Measurements from ENCODE around the gene CYP39A1. TPM values are rescaled to one million over a fixed set of nuclear protein-coding genes. Genes with fewer than 3 reads are reported as not detected.

The CYP39A1 gene
- total and polyA plus RNA-seq, 2 of the 13 experiments (the other 11 are each of a cell fraction or from before 2014, with no cell fraction given), result 0.13 TPM; not detected in 1

- Histone ChIP-seq H3K79me2 (ENCODE audit: insufficient read depth, low read length) (no peaks in the 10 kb centered on the region), H3K4me1 (ENCODE audit: insufficient read depth, low read length) (no peaks in the 10 kb centered on the region), H3K4me3 (replicated peaks in 1 of 3; ENCODE audit: insufficient read depth in 1 of 3, low read depth in 2 of 3, low read length in 3 of 3) (no peak overlapping the region), H3K9ac (ENCODE audit: insufficient read depth, low read depth, low read length) (no peak overlapping the region), H3K4me2 (ENCODE audit: low read depth, low read length) (no peak overlapping the region), H3K36me3 (replicated peaks in 1 of 2; ENCODE audit: control insufficient read depth in 1 of 2, insufficient read depth in 2 of 2, low read length in 2 of 2) (no peaks in the 10 kb centered on the region), H4K20me1 (ENCODE audit: insufficient read depth, low read length) (no peaks in the 10 kb centered on the region), H3K27ac (ENCODE audit: extremely low read length, insufficient read depth, low read length) (no peak overlapping the region), H3K27me3 (ENCODE audit: control insufficient read depth in 1 of 2, insufficient read depth in 2 of 2, low read length in 2 of 2) (no peaks in the 10 kb centered on the region), H3K9me3 (ENCODE audit: low read length) (peaks cover 7% of the 10 kb centered on the region; the same call in 1 of the 2 replicates), H2AFZ (ENCODE audit: low read length) (no peak overlapping the region)
- ChIA-PET POLR2A (no interaction called here), CTCF (ENCODE audit: low intra/inter-chr PET ratio, low total read pairs) (no interaction called here)
- intact Hi-C loops (cut with micrococcal nuclease; ENCODE audit: unreplicated experiment) (no loop called here), in situ Hi-C loops (cut with HindIII; ENCODE audit: extremely low pct_ligation_motif_present, low pct_unique_long_range_greater_than_20kb) (no loop called here)
- FAIRE-seq (no peak), DNase-seq (ENCODE audit: low spot score) (no peak), ATAC-seq (no peak)
- BruUV-seq (replicated peaks), result no TSS peak
- no peak for TF ChIP-seq ZNF569 (CRISPR knock-in tag; IDR thresholded peaks at IDR 0.05; ENCODE audit: borderline replicate concordance)
- no peak for TF ChIP-seq ZIK1 (CRISPR knock-in tag; IDR thresholded peaks at IDR 0.05; ENCODE audit: borderline replicate concordance, low read depth)
- TF ChIP-seq ZNF337 (CRISPR knock-in tag; IDR thresholded peaks at IDR 0.05; ENCODE audit: borderline replicate concordance, low read depth), result no peak
- no peak for TF ChIP-seq MNT (IDR thresholded peaks at IDR 0.05)
- TF ChIP-seq ZNF841 (CRISPR knock-in tag; IDR thresholded peaks at IDR 0.05; ENCODE audit: borderline replicate concordance), result no peak
- no peak for TF ChIP-seq MTERF4 (CRISPR knock-in tag; IDR thresholded peaks at IDR 0.05)
- no peak for TF ChIP-seq FOXA3 (CRISPR knock-in tag; IDR thresholded peaks at IDR 0.05)
- no peak for TF ChIP-seq MTF1 (CRISPR knock-in tag; IDR thresholded peaks at IDR 0.05)
- TF ChIP-seq ZFAT (CRISPR knock-in tag; conservative IDR thresholded peaks at IDR 0.05), result no peak
- TF ChIP-seq RFX5 (IDR thresholded peaks at IDR 0.05; ENCODE audit: low read depth, low read length), result no peak
- TF ChIP-seq MIXL1 (CRISPR knock-in tag; IDR thresholded peaks at IDR 0.05), result no peak
- no peak for TF ChIP-seq ZNF781 (CRISPR knock-in tag; IDR thresholded peaks at IDR 0.05; ENCODE audit: borderline replicate concordance, not compliant biosample characterization)
- TF ChIP-seq ZNF225 (CRISPR knock-in tag; IDR thresholded peaks at IDR 0.05), result no peak
- TF ChIP-seq ZNF441 (CRISPR knock-in tag; IDR thresholded peaks at IDR 0.05; ENCODE audit: borderline replicate concordance), result no peak
- TF ChIP-seq CREBL2 (CRISPR knock-in tag; IDR thresholded peaks at IDR 0.05; ENCODE audit: borderline replicate concordance), result no peak
- no peak for TF ChIP-seq SMAD9 (CRISPR knock-in tag; IDR thresholded peaks at IDR 0.05)
- no peak for TF ChIP-seq RCOR2 (CRISPR knock-in tag; IDR thresholded peaks at IDR 0.05)
- no peak for TF ChIP-seq ZNF713 (CRISPR knock-in tag; IDR thresholded peaks at IDR 0.05)
- 27% methylated on average over 3 of the region's 3 CpGs for WGBS (ENCODE audit: low lambda C conversion rate)
These were observed 111.1 kb downstream of the CYP39A1 start for GRCh38 chr6:46541556-46541955.

Data from HepG2 (cell line).